Spinal cord (tissue), 10 donors: ENCODE results near the gene MIPOL1. TPM values are rescaled to one million over a fixed set of nuclear protein-coding genes. Genes with fewer than 3 reads are reported as not detected.
A peak's percentile ranks its signal among the peaks of the same experiment; 100 is the strongest.

Experiments
- DNase-seq, 6 donors: peaks; one replicate each; pipeline versions ENCODE4 v3.0.0 to v3.0.0-alpha.2; 2013 to 2015; ENCODE audit warnings: low spot score in 6 of 6, low read depth in 4 of 6
- H3K27ac ChIP-seq: one replicate; pipeline ENCODE4 v1.5.1; 2013; ENCODE audit warnings: low read depth, low read length, control low read depth
- H3K27me3 ChIP-seq: one replicate; pipeline ENCODE4 v1.6.1; 2013; ENCODE audit warnings: low read length; ENCODE audit not compliant: control insufficient read depth, insufficient read depth
- H3K36me3 ChIP-seq: one replicate; pipeline ENCODE4 v1.6.1; 2013; ENCODE audit warnings: low read length; ENCODE audit not compliant: control insufficient read depth, insufficient read depth
- H3K4me1 ChIP-seq: one replicate; pipeline ENCODE4 v1.6.1; 2013; ENCODE audit warnings: low read length; ENCODE audit not compliant: control insufficient read depth, insufficient read depth
- H3K4me3 ChIP-seq: one replicate; pipeline ENCODE4 v1.5.1; 2013; ENCODE audit warnings: low read depth, low read length, control low read depth
- H3K9me3 ChIP-seq: one replicate; pipeline ENCODE4 v1.6.1; 2013; ENCODE audit warnings: low read length; ENCODE audit not compliant: control insufficient read depth, insufficient read depth
- WGBS: methylation state at CpG from one replicate; pipeline ENCODE4 v1.1.5; 2013; ENCODE audit warnings: missing lambda C conversion rate; ENCODE audit not compliant: insufficient coverage; 5-methylcytosine and 5-hydroxymethylcytosine counted together
- polyA plus RNA-seq, 2 donors: library from polyadenylated mRNA; unstranded; fragments of 120-200 nt; gene quantifications; one replicate each; pipeline ENCODE4 v1.2.1, GENCODE V29; 2013; ENCODE audit not compliant: insufficient read length in 2 of 2
- total RNA-seq, 2 donors: library from RNA; depleted of rRNA in 1 of 2; stranded (reverse); fragments of 120-200 nt in 1 of 2; fragments of >200 nt in 1 of 2; gene quantifications; one replicate each; pipeline versions ENCODE4 v1.2.3 to v1.2.4, GENCODE V29; 2013 to 2014
- donor health status: healthy.

The MIPOL1 gene
- total and polyA plus RNA-seq, 4 donors: 3.9 to 19.6 (median 11.0) TPM

- peak in 1 of 6 donors; percentile 29 for DNase-seq
- peaks cover 84% of the 10 kb centered on the region for H3K27me3 ChIP-seq
- no peaks in the 10 kb centered on the region for H3K9me3 ChIP-seq
- H3K4me1 ChIP-seq: peaks cover 29% of the 10 kb centered on the region
- H3K4me3 ChIP-seq: no peak overlapping the region
- WGBS: 2% methylated on average over 63 of the region's 67 CpGs
- no peak overlapping the region for H3K27ac ChIP-seq
- H3K36me3 ChIP-seq: no peaks in the 10 kb centered on the region
Observed at GRCh38 chr14:37583358-37584210, 385.8 kb downstream of the MIPOL1 start.

- H3K27ac ChIP-seq: no peak overlapping the region
- peaks cover 29% of the 10 kb centered on the region for H3K4me1 ChIP-seq
- WGBS: 1% methylated on average over 62 of the region's 62 CpGs
- H3K9me3 ChIP-seq: no peaks in the 10 kb centered on the region
- H3K4me3 ChIP-seq: no peak overlapping the region
- no peaks in the 10 kb centered on the region for H3K36me3 ChIP-seq
- peaks cover 87% of the 10 kb centered on the region for H3K27me3 ChIP-seq
- DNase-seq: no peak
Observed at GRCh38 chr14:37584211-37585100, 386.7 kb downstream of the MIPOL1 start.

GRCh38 chr14:37585101-37585511, 387.4 kb downstream of the MIPOL1 start:
- peaks cover 29% of the 10 kb centered on the region for H3K4me1 ChIP-seq
- DNase-seq: no peak
- no peaks in the 10 kb centered on the region for H3K36me3 ChIP-seq
- under 1% methylated on average over 20 of the region's 23 CpGs for WGBS
- H3K27me3 ChIP-seq: peaks cover 84% of the 10 kb centered on the region
- H3K9me3 ChIP-seq: no peaks in the 10 kb centered on the region
- H3K27ac ChIP-seq: no peak overlapping the region
- H3K4me3 ChIP-seq: no peak overlapping the region

GRCh38 chr14:37585971-37586796, 388.4 kb downstream of the MIPOL1 start:
- WGBS: 2% methylated on average over 6 of the region's 10 CpGs
- Histone ChIP-seq H3K27me3 (peaks cover 89% of the 10 kb centered on the region), H3K9me3 (no peaks in the 10 kb centered on the region), H3K36me3 (no peaks in the 10 kb centered on the region), H3K27ac (no peak overlapping the region), H3K4me1 (peaks cover 30% of the 10 kb centered on the region), H3K4me3 (no peak overlapping the region)
- peak in 1 of 6 donors; percentile 26 for DNase-seq

- Histone ChIP-seq H3K4me1 (peaks cover 34% of the 10 kb centered on the region), H3K27me3 (peaks cover 91% of the 10 kb centered on the region), H3K9me3 (no peaks in the 10 kb centered on the region), H3K36me3 (no peaks in the 10 kb centered on the region), H3K27ac (no peak overlapping the region), H3K4me3 (no peak overlapping the region)
- whole genome bisulfite sequencing: no CpG with 5 or more reads among the region's 1 CpG
- DNase-seq: no peak
Observed at GRCh38 chr14:37586797-37587130, 389.0 kb downstream of the MIPOL1 start.

- H3K9me3 ChIP-seq: no peaks in the 10 kb centered on the region
- no CpG with 5 or more reads among the region's 4 CpGs for WGBS
- peaks cover 36% of the 10 kb centered on the region for H3K4me1 ChIP-seq
- no peaks in the 10 kb centered on the region for H3K36me3 ChIP-seq
- peak in 2 of 6 donors; percentile 63 to 73 for DNase-seq
- H3K4me3 ChIP-seq: no peak overlapping the region
- H3K27ac ChIP-seq: no peak overlapping the region
- peaks cover 95% of the 10 kb centered on the region for H3K27me3 ChIP-seq
Observed at GRCh38 chr14:37587131-37587803, 389.5 kb downstream of the MIPOL1 start.

GRCh38 chr14:37587881-37588666, 390.3 kb downstream of the MIPOL1 start:
- Histone ChIP-seq H3K27me3 (peaks cover 95% of the 10 kb centered on the region), H3K4me3 (peak overlapping the region; percentile 2), H3K9me3 (no peaks in the 10 kb centered on the region), H3K36me3 (no peaks in the 10 kb centered on the region), H3K4me1 (peaks cover 43% of the 10 kb centered on the region), H3K27ac (no peak overlapping the region)
- 1% methylated on average over 54 of the region's 63 CpGs for WGBS
- peak in 2 of 6 donors; percentile 18 to 52 for DNase-seq

- Histone ChIP-seq H3K4me1 (peaks cover 39% of the 10 kb centered on the region), H3K27ac (no peak overlapping the region), H3K4me3 (no peak overlapping the region), H3K9me3 (no peaks in the 10 kb centered on the region), H3K27me3 (peaks cover 95% of the 10 kb centered on the region), H3K36me3 (no peaks in the 10 kb centered on the region)
- 11% methylated on average over 3 of the region's 6 CpGs for WGBS
- DNase-seq: peak in 2 of 6 donors; percentile 17 to 35
Observed at GRCh38 chr14:37588667-37588955, 390.9 kb downstream of the MIPOL1 start.
